OCI-LY7 (cell line): ENCODE measurements around the gene FAM76B. TPM values are rescaled to one million over a fixed set of nuclear protein-coding genes. Genes with fewer than 3 reads are reported as not detected.

ENCODE experiments used
- Bru-seq: library from RNA; stranded (reverse); fragments of 400-500 nt; gene quantifications from one replicate; lab custom pipeline; 2021; lab: Mats Ljungman, UMichigan
- BruChase-seq, 2 experiments: library from RNA; stranded (reverse); fragments of 400-500 nt; gene quantifications; one replicate each; lab custom pipeline; 2021; lab: Mats Ljungman, UMichigan
- BruUV-seq: library from RNA; stranded (reverse); fragments of 400-500 nt; replicated peaks from 2 replicates; lab custom pipeline; 2021; lab: Mats Ljungman, UMichigan
- CTCF ChIA-PET: fragments of 300-600 bp; sonication (Branson Sonifier 250); formaldehyde crosslinking; loops from one replicate; lab custom pipeline; 2022; ENCODE audit warnings: antibody characterized with exemption; ENCODE audit not compliant: unreplicated experiment; lab: Charles Lee
- POLR2A ChIA-PET: fragments of 300-600 bp; sonication (Branson Sonifier 250); formaldehyde crosslinking; loops from one replicate; lab custom pipeline; 2022; ENCODE audit warnings: antibody characterized with exemption; lab: Charles Lee
- DNase-seq: peaks from one replicate; pipeline ENCODE4 v3.0.0-alpha.2; 2015; ENCODE audit warnings: low spot score
- H2AFZ ChIP-seq: fragments of 200-600 bp; sonication (generic), shearing (Covaris generic); 2 replicates; pipeline ENCODE4 v1.6.1; 2014; ENCODE audit warnings: mild to moderate bottlenecking, antibody characterized with exemption, low read length, moderate library complexity
- H3K27ac ChIP-seq: fragments of 200-600 bp; sonication (generic); 2 replicates; pipeline ENCODE4 v1.5.1; 2014; ENCODE audit warnings: mixed run types, low read depth, mild to moderate bottlenecking, moderate library complexity, low read length, inconsistent platforms; ENCODE audit not compliant: poor library complexity, severe bottlenecking
- H3K36me3 ChIP-seq: fragments of 200-600 bp; sonication (generic); 2 replicates; pipeline ENCODE4 v1.6.1; 2014; ENCODE audit warnings: mild to moderate bottlenecking, antibody characterized with exemption, low read length, moderate library complexity, mixed read lengths; ENCODE audit not compliant: insufficient read depth
- H3K4me1 ChIP-seq: fragments of 200-600 bp; sonication (generic); 2 replicates; pipeline ENCODE4 v1.5.1; 2014; ENCODE audit warnings: mild to moderate bottlenecking, low read length; ENCODE audit not compliant: insufficient read depth, poor library complexity, severe bottlenecking
- H3K4me2 ChIP-seq: fragments of 200-600 bp; sonication (generic); 2 replicates; pipeline ENCODE4 v1.6.1; 2014; ENCODE audit warnings: mild to moderate bottlenecking, low read length
- H3K4me3 ChIP-seq: fragments of 200-600 bp; sonication (generic); 2 replicates; pipeline ENCODE4 v1.5.1; 2014; ENCODE audit warnings: mild to moderate bottlenecking, low read depth, low read length; ENCODE audit not compliant: poor library complexity, severe bottlenecking
- H3K79me2 ChIP-seq: fragments of 200-600 bp; sonication (generic); 2 replicates; pipeline ENCODE4 v1.6.1; 2016; ENCODE audit warnings: low read depth, mild to moderate bottlenecking, low read length, moderate library complexity, mixed read lengths; ENCODE audit not compliant: insufficient read depth
- H3K9me2 ChIP-seq: fragments of 200-600 bp; sonication (generic); 2 replicates; pipeline ENCODE4 v1.6.1; 2016; ENCODE audit warnings: mild to moderate bottlenecking, low read length, mixed read lengths; ENCODE audit not compliant: insufficient read depth
- H3K9me3 ChIP-seq: fragments of 200-600 bp; sonication (generic); 2 replicates; pipeline ENCODE4 v1.6.1; 2014; ENCODE audit warnings: mild to moderate bottlenecking, mixed run types, low read length, mixed read lengths
- H4K20me1 ChIP-seq: fragments of 200-600 bp; sonication (generic); 2 replicates; pipeline ENCODE4 v1.6.1; 2014; ENCODE audit warnings: mild to moderate bottlenecking, antibody characterized with exemption, low read length, moderate library complexity, mixed read lengths; ENCODE audit not compliant: insufficient read depth
- EZH2phosphoT487 ChIP-seq: fragments of 200-600 bp; sonication (generic); IDR thresholded peaks from 2 replicates; pipeline ENCODE4 v1.6.1; 2018; ENCODE audit warnings: low read depth, borderline replicate concordance, mild to moderate bottlenecking, mixed run types, antibody characterized with exemption, low read length, moderate library complexity, mixed read lengths
- intact Hi-C: fragments of 100-400 bp; cut with micrococcal nuclease; formaldehyde crosslinking; loops from one replicate; pipeline ENCODE4 v1.10.0; 2022; ENCODE audit not compliant: unreplicated experiment
- long read RNA-seq: library from polyadenylated mRNA; stranded (forward); transcript quantifications from one replicate; pipeline ENCODE4 v2.0.0, GENCODE V29; 2022
- total RNA-seq, 2 experiments: library from RNA; depleted of rRNA in 1 of 2; stranded (reverse); fragments of >200 nt in 1 of 2; shearing (Covaris generic) in 1 of 2; gene quantifications; 2 replicates each; pipeline ENCODE4 v1.2.3, GENCODE V29; 2014 to 2022
- TF ChIP-seq, protein P1 (sequence below): fragments of 200-600 bp; sonication (generic); conservative IDR thresholded peaks from 2 replicates; pipeline ENCODE4 v1.5.1; 2014; ENCODE audit warnings: mild to moderate bottlenecking, antibody characterized with exemption, low read length, moderate library complexity, mixed read lengths

FAM76B gene
- total RNA-seq (2014; rRNA removed; shearing (Covaris generic)), result 38.8 and 40.9 TPM in 2 replicates
- 53.7 and 57.7 TPM in 2 replicates for total RNA-seq (2022)
- percentile 93 among the genes with signal in this experiment for Bru-seq, nascent RNA
- BruChase-seq, experiment 1, labeled RNA remaining after a 6-hour chase, result percentile 70 among the genes with signal in this experiment
- BruChase-seq, experiment 2, labeled RNA remaining after a 2-hour chase, result percentile 93 among the genes with signal in this experiment
- long read RNA-seq, transcript FAM76B-201 (10 exons, 3,952 nt), result major isoform, 11 of 46 reads
- long read RNA-seq, partial matches to known transcripts, result 0 of 46 reads
- long read RNA-seq, other reads (novel, unspliced or antisense), result 31 of 46 reads

GRCh38 chr11:95789506-95790122 lies at the start of gene FAM76B:
Gene FAM76B, minus strand, starts transcription at chr11:95789782. Its CDS starts 304 bp downstream, at chr11:95789478.
- peak; percentile 98 for DNase-seq
- Histone ChIP-seq H3K36me3 (peaks cover 36% of the 10 kb centered on the region), H3K9me2 (no peaks in the 10 kb centered on the region), H2AFZ (peak within 1 kb of the TSS; percentile 42), H3K4me2 (peak within 1 kb of the TSS; percentile 92), H3K4me1 (peaks cover 28% of the 10 kb centered on the region), H3K27ac (peak within 1 kb of the TSS; percentile 94), H3K4me3 (peak within 1 kb of the TSS; percentile 83), H3K79me2 (peaks cover 75% of the 10 kb centered on the region), H3K9me3 (no peaks in the 10 kb centered on the region), H4K20me1 (peaks cover 41% of the 10 kb centered on the region)
- intact Hi-C loops, result loop anchor here (5.0 to 10.0 kb wide), 4 partner anchors 425 to 722 kb away; partner anchors contain the start of genes CCDC82 and SRSF8
- CTCF ChIA-PET, result interaction anchor here (0.6 kb wide), 2 partner anchors 691 to 722 kb away, joined by 3 to 5 read pairs; no protein-coding TSS in a partner anchor
- no peak for TF ChIP-seq EZH2phosphoT487
- TF ChIP-seq, protein P1, sequence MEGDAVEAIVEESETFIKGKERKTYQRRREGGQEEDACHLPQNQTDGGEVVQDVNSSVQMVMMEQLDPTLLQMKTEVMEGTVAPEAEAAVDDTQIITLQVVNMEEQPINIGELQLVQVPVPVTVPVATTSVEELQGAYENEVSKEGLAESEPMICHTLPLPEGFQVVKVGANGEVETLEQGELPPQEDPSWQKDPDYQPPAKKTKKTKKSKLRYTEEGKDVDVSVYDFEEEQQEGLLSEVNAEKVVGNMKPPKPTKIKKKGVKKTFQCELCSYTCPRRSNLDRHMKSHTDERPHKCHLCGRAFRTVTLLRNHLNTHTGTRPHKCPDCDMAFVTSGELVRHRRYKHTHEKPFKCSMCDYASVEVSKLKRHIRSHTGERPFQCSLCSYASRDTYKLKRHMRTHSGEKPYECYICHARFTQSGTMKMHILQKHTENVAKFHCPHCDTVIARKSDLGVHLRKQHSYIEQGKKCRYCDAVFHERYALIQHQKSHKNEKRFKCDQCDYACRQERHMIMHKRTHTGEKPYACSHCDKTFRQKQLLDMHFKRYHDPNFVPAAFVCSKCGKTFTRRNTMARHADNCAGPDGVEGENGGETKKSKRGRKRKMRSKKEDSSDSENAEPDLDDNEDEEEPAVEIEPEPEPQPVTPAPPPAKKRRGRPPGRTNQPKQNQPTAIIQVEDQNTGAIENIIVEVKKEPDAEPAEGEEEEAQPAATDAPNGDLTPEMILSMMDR, result no peak
- BruUV-seq, result no TSS peak
- POLR2A ChIA-PET, result interaction anchor here (0.7 to 4.1 kb wide), 12 partner anchors 10 to 814 kb away, joined by 3 to 30 read pairs (median 3); partner anchors contain the start of genes CCDC82 and SRSF8

- H3K4me2 ChIP-seq, result no peak overlapping the region
- H3K4me3 ChIP-seq, result no peak overlapping the region
- H3K36me3 ChIP-seq, result peaks cover 75% of the 10 kb centered on the region
- H3K9me2 ChIP-seq, result no peaks in the 10 kb centered on the region
- H3K4me1 ChIP-seq, result no peaks in the 10 kb centered on the region
- TF ChIP-seq, protein P1, result peak; percentile 88
- TF ChIP-seq EZH2phosphoT487, result no peak
- ChIA-PET CTCF (no interaction called here), POLR2A (interaction anchor here (0.6 to 1.0 kb wide), 3 partner anchors 66 to 508 kb away, joined by 4 read pairs; no protein-coding TSS in a partner anchor)
- BruUV-seq, result no TSS peak
- H2AFZ ChIP-seq, result no peak overlapping the region
- H4K20me1 ChIP-seq, result no peaks in the 10 kb centered on the region
- peak; percentile 51 for DNase-seq
- no peak overlapping the region for H3K27ac ChIP-seq
- H3K79me2 ChIP-seq, result no peaks in the 10 kb centered on the region
- intact Hi-C loops, result loop anchor here (1.0 kb wide), 1 partner anchor 507 kb away; the partner anchor contains the start of gene MAML2
- H3K9me3 ChIP-seq, result no peaks in the 10 kb centered on the region
Observed at GRCh38 chr11:95835768-95836488, 46.3 kb upstream of the FAM76B start.
